HCT116 (cell line): Measurements from ENCODE around the gene SEPTIN2. TPM values are rescaled to one million over a fixed set of nuclear protein-coding genes. Genes with fewer than 3 reads are reported as not detected.
"Not testable (repeated sequence)": the region's sequence is repeated elsewhere in the genome, so short reads cannot be mapped to it uniquely, and the experiment has no call there.

Experiments used
- ATAC-seq: fragments of 200-7000 bp; cut with Tn5 transposase; 2 replicates; pipeline ENCODE4 v1.9.1; 2020; ENCODE audit warnings: mild to moderate bottlenecking, moderate library complexity
- BruUV-seq: library from RNA; stranded (reverse); fragments of 400-500 nt; replicated peaks from 2 replicates; lab custom pipeline; 2021; lab: Mats Ljungman, UMichigan
- CTCF ChIA-PET: fragments of 300-600 bp; sonication (Branson Sonifier 250); formaldehyde crosslinking; loops from one replicate; lab custom pipeline; 2021; ENCODE audit warnings: antibody characterized with exemption; lab: Charles Lee
- POLR2A ChIA-PET: fragments of 300-600, 350-600 bp; sonication (Branson Sonifier 250); formaldehyde crosslinking; loops from one replicate; lab custom pipeline; 2021; ENCODE audit warnings: antibody characterized with exemption; lab: Charles Lee
- RAD21 ChIA-PET, 2 experiments: fragments of 300-600 bp; sonication (Branson Sonifier 250); formaldehyde crosslinking; loops; one replicate each; lab custom pipeline; 2023; ENCODE audit warnings: low total read pairs in 2 of 2; ENCODE audit not compliant: uncharacterized antibody in 2 of 2, unreplicated experiment in 2 of 2, low non-redundant PET in 1 of 2; lab: Charles Lee
- DNase-seq: peaks from one replicate; pipeline ENCODE4 v3.0.0-alpha.2; 2010; ENCODE audit warnings: low read depth, low spot score
- H2AFZ ChIP-seq: fragments of 200-600 bp; shearing (Covaris generic), sonication (generic); 2 replicates; pipeline ENCODE4 v1.6.1; 2017; ENCODE audit warnings: low read depth, mixed run types, mixed read lengths, antibody characterized with exemption, low read length; ENCODE audit not compliant: poor library complexity, severe bottlenecking
- H3K27ac ChIP-seq: 2 replicates; pipeline ENCODE4 v1.5.1; 2012; ENCODE audit warnings: low read depth, low read length
- H3K27me3 ChIP-seq: fragments of 200-600 bp; sonication (generic); 2 replicates; pipeline ENCODE4 v1.6.1; 2016; ENCODE audit warnings: mixed run types, low read length, mixed read lengths; ENCODE audit not compliant: insufficient read depth
- H3K36me3 ChIP-seq, 2 experiments: fragments of 200-500 bp in 1 of 2; fragments of 200-600 bp in 1 of 2; sonication (Bioruptor generic) in 1 of 2; sonication (generic) in 1 of 2; 2 replicates each; pipeline versions ENCODE4 v1.5.1 to v1.6.1; 2014 to 2016; ENCODE audit warnings: low read length in 2 of 2, inconsistent platforms in 1 of 2, mixed read lengths in 1 of 2, mixed run types in 1 of 2; ENCODE audit not compliant: insufficient read depth in 2 of 2, control insufficient read depth in 1 of 2
- H3K4me1 ChIP-seq, 2 experiments: fragments of 200-600 bp in 1 of 2; sonication (generic) in 1 of 2; 2 replicates each; pipeline versions ENCODE4 v1.5.1 to v1.6.1; 2012 to 2017; ENCODE audit warnings: low read length in 2 of 2, inconsistent platforms in 1 of 2, mild to moderate bottlenecking in 1 of 2, mixed read lengths in 1 of 2, mixed run types in 1 of 2, moderate library complexity in 1 of 2; ENCODE audit not compliant: insufficient read depth in 2 of 2, control insufficient read depth in 1 of 2
- H3K4me2 ChIP-seq: fragments of 200-600 bp; sonication (generic); 2 replicates; pipeline ENCODE4 v1.6.1; 2017; ENCODE audit warnings: mixed run types, low read length, mixed read lengths
- H3K4me3 ChIP-seq, 2 experiments: fragments of 200-600 bp in 1 of 2; sonication (generic) in 1 of 2; replicated peaks in 1 of 2; 2 replicates each; pipeline ENCODE4 v1.5.1; 2011 to 2016; ENCODE audit warnings: low read length in 2 of 2, control low read depth in 1 of 2, low read depth in 1 of 2, mild to moderate bottlenecking in 1 of 2, mixed read lengths in 1 of 2, mixed run types in 1 of 2
- H3K79me2 ChIP-seq: fragments of 200-600 bp; sonication (generic); 2 replicates; pipeline ENCODE4 v1.6.1; 2017; ENCODE audit warnings: mild to moderate bottlenecking, mixed run types, low read length, moderate library complexity, mixed read lengths; ENCODE audit not compliant: insufficient read depth
- H3K9ac ChIP-seq: fragments of 200-600 bp; sonication (generic); 2 replicates; pipeline ENCODE4 v1.6.1; 2016; ENCODE audit warnings: low read length, mixed read lengths
- H3K9me2 ChIP-seq: fragments of 200-600 bp; sonication (generic), shearing (Covaris generic); 2 replicates; pipeline ENCODE4 v1.6.1; 2017; ENCODE audit warnings: mixed run types, mild to moderate bottlenecking, moderate library complexity; ENCODE audit not compliant: insufficient read depth
- H3K9me3 ChIP-seq, 2 experiments: fragments of 200-500 bp in 1 of 2; fragments of 200-600 bp in 1 of 2; sonication (Bioruptor generic) in 1 of 2; sonication (generic) in 1 of 2; 2 replicates each; pipeline ENCODE4 v1.6.1; 2014 to 2017; ENCODE audit warnings: low read length in 2 of 2, mixed read lengths in 2 of 2, inconsistent platforms in 1 of 2, low read depth in 1 of 2, mild to moderate bottlenecking in 1 of 2, mixed run types in 1 of 2, moderate library complexity in 1 of 2; ENCODE audit not compliant: control insufficient read depth in 1 of 2, insufficient read depth in 1 of 2
- H4K20me1 ChIP-seq: fragments of 200-600 bp; sonication (generic), shearing (Covaris generic); 2 replicates; pipeline ENCODE4 v1.6.1; 2017; ENCODE audit warnings: mixed run types, mild to moderate bottlenecking, moderate library complexity; ENCODE audit not compliant: insufficient read depth
- CEBPB ChIP-seq: IDR thresholded peaks from 2 replicates; pipeline ENCODE4 v1.6.1; 2012; ENCODE audit warnings: low read depth
- EGR1 ChIP-seq: IDR thresholded peaks from 2 replicates; pipeline ENCODE4 v1.6.1; 2012; ENCODE audit warnings: low read depth
- ELF1 ChIP-seq: IDR thresholded peaks from 2 replicates; pipeline ENCODE4 v1.6.1; 2012; ENCODE audit warnings: low read depth, borderline replicate concordance
- EZH2 ChIP-seq: fragments of 200-600 bp; sonication (generic); IDR thresholded peaks from 2 replicates; pipeline ENCODE4 v1.6.1; 2017; ENCODE audit warnings: antibody characterized with exemption, mixed run types
- SIN3A ChIP-seq: IDR thresholded peaks from 2 replicates; pipeline ENCODE4 v1.6.1; 2012; ENCODE audit warnings: low read depth
- SRF ChIP-seq: IDR thresholded peaks from 2 replicates; pipeline ENCODE4 v1.6.1; 2012; ENCODE audit warnings: low read depth
- TCF7L2 ChIP-seq: IDR thresholded peaks from 2 replicates; pipeline ENCODE4 v1.7.0; 2011; ENCODE audit warnings: borderline replicate concordance, inconsistent platforms; ENCODE audit not compliant: insufficient read depth, insufficient read length; ENCODE audit errors: extremely low read depth
- YY1 ChIP-seq: IDR thresholded peaks from 2 replicates; pipeline ENCODE4 v1.6.1; 2011; ENCODE audit warnings: low read length, low read depth, moderate library complexity, mild to moderate bottlenecking; ENCODE audit not compliant: insufficient replicate concordance; ENCODE audit errors: extremely low read depth
- ZFX ChIP-seq: fragments of 450-650 bp; IDR thresholded peaks from 2 replicates; pipeline ENCODE4 v1.6.1; 2017
- ZNF274 ChIP-seq: fragments of 200-500 bp; sonication (Bioruptor generic); IDR thresholded peaks from 2 replicates; pipeline ENCODE4 v1.6.1; 2014; ENCODE audit warnings: mild to moderate bottlenecking, low read depth, low read length, inconsistent platforms
- intact Hi-C: fragments of 100-400 bp; cut with micrococcal nuclease; formaldehyde crosslinking; loops from 2 replicates; pipeline ENCODE4 v1.10.0; 2022
- total RNA-seq: library from RNA; stranded (reverse); gene quantifications from one replicate; pipeline ENCODE4 v1.2.1, GENCODE V29; 2021; ENCODE audit not compliant: unreplicated experiment

SEPTIN2 gene
- total RNA-seq, 1 experiment from 2014 or later = 317 TPM

DNA sequence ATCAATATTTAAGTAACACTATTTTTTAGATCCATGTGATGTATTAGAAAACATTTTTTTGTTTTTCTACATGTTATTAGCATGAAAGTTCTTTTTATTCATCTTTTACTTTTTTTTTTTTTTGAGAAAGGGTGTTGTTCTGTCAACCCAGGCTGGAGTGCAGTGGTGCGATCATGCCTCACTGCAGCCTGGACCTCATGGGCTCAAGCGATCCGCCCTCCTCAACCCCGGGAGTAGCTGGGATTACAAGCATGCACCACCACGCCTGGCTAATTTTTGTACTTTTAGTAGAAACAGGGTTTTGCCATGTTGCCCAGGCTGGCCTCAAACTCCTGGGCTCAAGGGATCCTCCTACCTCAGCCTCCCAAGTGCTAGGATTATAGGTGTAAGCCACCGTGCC is 58.2 kb downstream of the SEPTIN2 start:
- H3K27ac ChIP-seq, CTCF ChIA-PET, H3K4me3 ChIP-seq, H4K20me1 ChIP-seq, H3K36me3 ChIP-seq, H3K9me2 ChIP-seq, H3K9ac ChIP-seq, DNase-seq, H3K9me3 ChIP-seq, H3K27me3 ChIP-seq, intact Hi-C loops, POLR2A ChIA-PET, H3K4me2 ChIP-seq, H2AFZ ChIP-seq, ATAC-seq, BruUV-seq: not testable (repeated sequence)
- H3K79me2 ChIP-seq = peaks cover 60% of the 10 kb centered on the region
- H3K4me1 ChIP-seq = peaks cover 8 to 10% of the 10 kb centered on the region in 2 experiments
- RAD21 ChIA-PET = interaction anchor here in 1 of 2 experiments (1.2 kb wide), 1 partner anchor 18 kb away, joined by 3 read pairs; no protein-coding TSS in a partner anchor

DNA sequence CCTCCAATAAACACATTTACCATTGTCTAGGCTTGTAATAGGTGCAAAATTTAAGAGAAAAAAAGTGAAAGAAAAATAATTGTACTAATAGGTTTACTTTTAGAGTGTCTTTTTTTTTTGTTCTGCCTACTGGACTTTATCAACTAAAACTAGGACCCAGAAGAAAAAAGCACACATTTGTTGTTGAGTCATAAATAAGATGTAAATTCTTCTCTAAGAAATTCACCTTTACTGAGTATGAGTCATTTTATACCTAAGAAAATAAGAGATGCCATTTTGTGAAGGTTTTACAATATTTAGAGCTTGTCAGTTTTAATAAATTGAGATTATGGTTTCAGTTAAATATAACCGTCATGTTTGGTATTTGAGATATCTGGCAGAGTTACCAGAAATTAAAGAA is 59.6 kb downstream of the SEPTIN2 start:
- peaks cover 60% of the 10 kb centered on the region for H3K79me2 ChIP-seq

More for the DNA sequence above, 59.6 kb downstream of the SEPTIN2 start:
- no peaks in the 10 kb centered on the region for H3K27me3 ChIP-seq
- POLR2A ChIA-PET = no interaction called here
- no peaks in the 10 kb centered on the region for H3K9me2 ChIP-seq
- H3K4me2 ChIP-seq = no peak overlapping the region
- peaks cover 0 to 13% of the 10 kb centered on the region in 2 experiments; a peak in 1 of 4 replicates for H3K36me3 ChIP-seq
- H3K9ac ChIP-seq = no peak overlapping the region
- DNase-seq (no peak), ATAC-seq (no peak)
- H3K9me3 ChIP-seq = no peaks in the 10 kb centered on the region
- intact Hi-C loops = no loop called here
- peaks cover 8 to 10% of the 10 kb centered on the region in 2 experiments for H3K4me1 ChIP-seq
- CTCF ChIA-PET = no interaction called here
- RAD21 ChIA-PET = no interaction called here
- no TSS peak for BruUV-seq
- no peak overlapping the region for H2AFZ ChIP-seq
- H3K27ac ChIP-seq = no peak overlapping the region
- TF ChIP-seq EGR1 = no peak
- no peak for TF ChIP-seq ZFX
- TF ChIP-seq ELF1 = no peak
- no peak for TF ChIP-seq YY1
- TF ChIP-seq TCF7L2 = no peak
- TF ChIP-seq SIN3A = no peak
- TF ChIP-seq SRF = no peak
- TF ChIP-seq CEBPB = no peak
- TF ChIP-seq EZH2 = no peak
- no peak for TF ChIP-seq ZNF274
- H4K20me1 ChIP-seq = no peaks in the 10 kb centered on the region
- H3K4me3 ChIP-seq = no peak overlapping the region
